SK-N-SH treated with all-trans-retinoic acid at 6 μM for 48 hours (cell line): ENCODE data around the gene TIMP4.

ENCODE experiments used
- ARNTL ChIP-seq: fragments of 450-650 bp; formaldehyde crosslinking; IDR thresholded peaks from 2 replicates; pipeline ENCODE4 v1.5.0; 2020; ENCODE audit warnings: low read depth, mild to moderate bottlenecking, moderate library complexity, borderline replicate concordance
- CSDC2 ChIP-seq: fragments of 250-450 bp; sonication (Bioruptor Pico); IDR thresholded peaks from 2 replicates; pipeline ENCODE4 v1.5.0; 2020; ENCODE audit warnings: mild to moderate bottlenecking, moderate library complexity
- GLIS3 ChIP-seq: fragments of 250-450 bp; sonication (Bioruptor Pico); IDR thresholded peaks from 2 replicates; pipeline ENCODE4 v1.5.0; 2020; ENCODE audit warnings: mild to moderate bottlenecking, moderate library complexity
- ISL1 ChIP-seq: fragments of 250-450 bp; sonication (Bioruptor Pico); IDR thresholded peaks from 2 replicates; pipeline ENCODE4 v2.1.2; 2022; ENCODE audit warnings: mild to moderate bottlenecking, moderate library complexity
- OSR1 ChIP-seq: fragments of 250-450 bp; sonication (Bioruptor Pico); IDR thresholded peaks from 2 replicates; pipeline ENCODE4 v1.8.0; 2022; ENCODE audit warnings: moderate library complexity, mild to moderate bottlenecking, inconsistent platforms
- PPARA ChIP-seq: fragments of 250-450 bp; sonication (Bioruptor Pico); IDR thresholded peaks from 2 replicates; pipeline ENCODE4 v1.5.0; 2020; ENCODE audit warnings: mild to moderate bottlenecking, borderline replicate concordance
- RARB ChIP-seq: fragments of 250-450 bp; sonication (Bioruptor Pico); IDR thresholded peaks from 2 replicates; pipeline ENCODE4 v1.8.0; 2021; ENCODE audit warnings: mild to moderate bottlenecking, moderate library complexity
- SNAI2 ChIP-seq: fragments of 250-450 bp; sonication (Bioruptor Pico); IDR thresholded peaks from 2 replicates; pipeline ENCODE4 v1.5.0; 2020; ENCODE audit warnings: mild to moderate bottlenecking, moderate library complexity
- ZC3H10 ChIP-seq: fragments of 250-450 bp; sonication (Bioruptor Pico); IDR thresholded peaks from 2 replicates; pipeline ENCODE4 v1.5.1; 2021; ENCODE audit warnings: mild to moderate bottlenecking, moderate library complexity
- ZFP3 ChIP-seq: fragments of 250-450 bp; sonication (Bioruptor Pico); IDR thresholded peaks from 2 replicates; pipeline ENCODE4 v1.5.0; 2020; ENCODE audit warnings: mild to moderate bottlenecking, moderate library complexity
- ZNF565 ChIP-seq: fragments of 450-650 bp; formaldehyde crosslinking; conservative IDR thresholded peaks from 2 replicates; pipeline ENCODE4 v1.5.0; 2020; ENCODE audit warnings: low read depth, mild to moderate bottlenecking, moderate library complexity
- TF ChIP-seq, protein P1 (sequence below): fragments of 250-450 bp; sonication (Bioruptor Pico); IDR thresholded peaks from 2 replicates; pipeline ENCODE4 v1.8.0; 2020; ENCODE audit warnings: mild to moderate bottlenecking, moderate library complexity, borderline replicate concordance
- TF ChIP-seq, protein P2 (sequence below): fragments of 250-450 bp; sonication (Bioruptor Pico); IDR thresholded peaks from 2 replicates; pipeline ENCODE4 v1.5.1; 2020; ENCODE audit warnings: low read depth, mild to moderate bottlenecking, moderate library complexity
- TF ChIP-seq, protein P3 (sequence below): fragments of 250-450 bp; sonication (Bioruptor Pico); IDR thresholded peaks from 2 replicates; pipeline ENCODE4 v1.8.0; 2021; ENCODE audit warnings: low read depth, mild to moderate bottlenecking, moderate library complexity, borderline replicate concordance

DNA sequence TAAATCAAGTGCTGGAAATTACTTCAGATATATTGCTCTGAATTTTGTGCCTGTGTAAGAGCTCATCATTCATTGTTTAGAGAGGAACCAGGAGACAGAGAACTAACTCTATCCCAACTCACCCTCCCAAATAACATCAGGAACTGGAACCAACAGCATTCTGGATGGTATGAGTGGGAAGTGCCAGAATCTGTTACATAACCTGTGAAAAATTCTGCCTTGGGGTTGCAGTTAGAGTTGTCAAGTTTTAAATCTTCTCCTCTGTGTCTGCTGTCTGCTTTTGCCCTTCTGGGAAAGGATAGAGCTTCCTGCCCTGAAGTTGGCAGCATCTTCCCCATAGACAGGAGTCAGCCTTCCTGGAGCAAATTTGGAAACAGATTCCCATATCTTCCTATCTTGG lies 41.2 kb downstream of the TIMP4 start:
- TF ChIP-seq, protein P1, sequence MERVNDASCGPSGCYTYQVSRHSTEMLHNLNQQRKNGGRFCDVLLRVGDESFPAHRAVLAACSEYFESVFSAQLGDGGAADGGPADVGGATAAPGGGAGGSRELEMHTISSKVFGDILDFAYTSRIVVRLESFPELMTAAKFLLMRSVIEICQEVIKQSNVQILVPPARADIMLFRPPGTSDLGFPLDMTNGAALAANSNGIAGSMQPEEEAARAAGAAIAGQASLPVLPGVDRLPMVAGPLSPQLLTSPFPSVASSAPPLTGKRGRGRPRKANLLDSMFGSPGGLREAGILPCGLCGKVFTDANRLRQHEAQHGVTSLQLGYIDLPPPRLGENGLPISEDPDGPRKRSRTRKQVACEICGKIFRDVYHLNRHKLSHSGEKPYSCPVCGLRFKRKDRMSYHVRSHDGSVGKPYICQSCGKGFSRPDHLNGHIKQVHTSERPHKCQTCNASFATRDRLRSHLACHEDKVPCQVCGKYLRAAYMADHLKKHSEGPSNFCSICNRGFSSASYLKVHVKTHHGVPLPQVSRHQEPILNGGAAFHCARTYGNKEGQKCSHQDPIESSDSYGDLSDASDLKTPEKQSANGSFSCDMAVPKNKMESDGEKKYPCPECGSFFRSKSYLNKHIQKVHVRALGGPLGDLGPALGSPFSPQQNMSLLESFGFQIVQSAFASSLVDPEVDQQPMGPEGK (CRISPR knock-in tag) = no peak
- TF ChIP-seq SNAI2 (CRISPR knock-in tag) (no peak), ZC3H10 (CRISPR knock-in tag) (no peak), ZFP3 (CRISPR knock-in tag) (no peak), ZNF565 (no peak), ARNTL (no peak), PPARA (no peak), GLIS3 (CRISPR knock-in tag) (no peak), OSR1 (no peak), ISL1 (no peak), RARB (CRISPR knock-in tag) (no peak), CSDC2 (no peak)
- TF ChIP-seq, protein P2, sequence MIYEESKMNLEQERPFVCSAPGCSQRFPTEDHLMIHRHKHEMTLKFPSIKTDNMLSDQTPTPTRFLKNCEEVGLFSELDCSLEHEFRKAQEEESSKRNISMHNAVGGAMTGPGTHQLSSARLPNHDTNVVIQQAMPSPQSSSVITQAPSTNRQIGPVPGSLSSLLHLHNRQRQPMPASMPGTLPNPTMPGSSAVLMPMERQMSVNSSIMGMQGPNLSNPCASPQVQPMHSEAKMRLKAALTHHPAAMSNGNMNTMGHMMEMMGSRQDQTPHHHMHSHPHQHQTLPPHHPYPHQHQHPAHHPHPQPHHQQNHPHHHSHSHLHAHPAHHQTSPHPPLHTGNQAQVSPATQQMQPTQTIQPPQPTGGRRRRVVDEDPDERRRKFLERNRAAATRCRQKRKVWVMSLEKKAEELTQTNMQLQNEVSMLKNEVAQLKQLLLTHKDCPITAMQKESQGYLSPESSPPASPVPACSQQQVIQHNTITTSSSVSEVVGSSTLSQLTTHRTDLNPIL = no peak
- TF ChIP-seq, protein P3, sequence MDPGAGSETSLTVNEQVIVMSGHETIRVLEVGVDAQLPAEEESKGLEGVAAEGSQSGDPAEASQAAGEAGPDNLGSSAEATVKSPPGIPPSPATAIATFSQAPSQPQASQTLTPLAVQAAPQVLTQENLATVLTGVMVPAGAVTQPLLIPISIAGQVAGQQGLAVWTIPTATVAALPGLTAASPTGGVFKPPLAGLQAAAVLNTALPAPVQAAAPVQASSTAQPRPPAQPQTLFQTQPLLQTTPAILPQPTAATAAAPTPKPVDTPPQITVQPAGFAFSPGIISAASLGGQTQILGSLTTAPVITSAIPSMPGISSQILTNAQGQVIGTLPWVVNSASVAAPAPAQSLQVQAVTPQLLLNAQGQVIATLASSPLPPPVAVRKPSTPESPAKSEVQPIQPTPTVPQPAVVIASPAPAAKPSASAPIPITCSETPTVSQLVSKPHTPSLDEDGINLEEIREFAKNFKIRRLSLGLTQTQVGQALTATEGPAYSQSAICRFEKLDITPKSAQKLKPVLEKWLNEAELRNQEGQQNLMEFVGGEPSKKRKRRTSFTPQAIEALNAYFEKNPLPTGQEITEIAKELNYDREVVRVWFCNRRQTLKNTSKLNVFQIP = no peak
